KOPT-K1 (cell line): ENCODE measurements around the gene NOB1.
"Not testable (repeated sequence)": the region's sequence is repeated elsewhere in the genome, so short reads cannot be mapped to it uniquely, and the experiment has no call there.

Experiments
- H3K27ac ChIP-seq: fragments of 200-600 bp; sonication (generic); 2 replicates; pipeline ENCODE4 v1.5.1; 2016; ENCODE audit warnings: antibody characterized with exemption, mild to moderate bottlenecking, low read depth, low read length; ENCODE audit not compliant: poor library complexity, severe bottlenecking
- H3K36me3 ChIP-seq: fragments of 200-600 bp; sonication (generic); 2 replicates; pipeline ENCODE4 v1.5.1; 2017; ENCODE audit warnings: antibody characterized with exemption, mild to moderate bottlenecking, low read length, moderate library complexity; ENCODE audit not compliant: insufficient read depth
- H3K9me3 ChIP-seq: fragments of 200-600 bp; sonication (generic); 2 replicates; pipeline ENCODE4 v1.5.1; 2017; ENCODE audit warnings: antibody characterized with exemption, low read length, mild to moderate bottlenecking; ENCODE audit not compliant: insufficient read depth, poor library complexity, severe bottlenecking

NOB1 gene

GRCh38 chr16:69754469-69755310, at the start of gene NOB1:
Gene NOB1 (minus strand): TSS chr16:69754926. CDS start chr16:69754910, 16 bp downstream.
- H3K36me3 ChIP-seq, result peaks cover 33% of the 10 kb centered on the region
- no peaks in the 10 kb centered on the region for H3K9me3 ChIP-seq
- peak within 1 kb of the TSS; percentile 86 for H3K27ac ChIP-seq

- Histone ChIP-seq H3K27ac (no peak overlapping the region), H3K9me3 (no peaks in the 10 kb centered on the region), H3K36me3 (peaks cover 7% of the 10 kb centered on the region; the same call in 1 of the 2 replicates)
Observed at GRCh38 chr16:69804297-69804696, 49.6 kb upstream of the NOB1 start.

- no peaks in the 10 kb centered on the region for H3K9me3 ChIP-seq
- H3K36me3 ChIP-seq, result peaks cover 15% of the 10 kb centered on the region; the same call in 1 of the 2 replicates
- H3K27ac ChIP-seq, result no peak overlapping the region
Observed at GRCh38 chr16:69799611-69800031, 44.9 kb upstream of the NOB1 start.

- Histone ChIP-seq H3K36me3 (peaks cover 15% of the 10 kb centered on the region; the same call in 1 of the 2 replicates), H3K27ac (no peak overlapping the region), H3K9me3 (no peaks in the 10 kb centered on the region)
Observed at GRCh38 chr16:69798466-69798865, 43.7 kb upstream of the NOB1 start.

- Histone ChIP-seq H3K27ac (no peak overlapping the region), H3K36me3 (peaks cover 15% of the 10 kb centered on the region; the same call in 1 of the 2 replicates), H3K9me3 (no peaks in the 10 kb centered on the region)
Observed at GRCh38 chr16:69796285-69797118, 41.8 kb upstream of the NOB1 start.

GRCh38 chr16:69794486-69794885, 39.8 kb upstream of the NOB1 start:
- no peaks in the 10 kb centered on the region for H3K9me3 ChIP-seq
- H3K27ac ChIP-seq, result no peak overlapping the region
- peaks cover 16% of the 10 kb centered on the region; the same call in 1 of the 2 replicates for H3K36me3 ChIP-seq

GRCh38 chr16:69793526-69793925, 38.8 kb upstream of the NOB1 start:
- H3K36me3 ChIP-seq, result peaks cover 11% of the 10 kb centered on the region; the same call in 1 of the 2 replicates

GRCh38 chr16:69791391-69791847, 36.7 kb upstream of the NOB1 start:
- peaks cover 26% of the 10 kb centered on the region; the same call in 1 of the 2 replicates for H3K36me3 ChIP-seq
- not testable (repeated sequence) for H3K27ac ChIP-seq, H3K9me3 ChIP-seq

More at GRCh38 chr16:69793526-69793925, 38.8 kb upstream of the NOB1 start:
- H3K9me3 ChIP-seq, result no peaks in the 10 kb centered on the region
- no peak overlapping the region for H3K27ac ChIP-seq

GRCh38 chr16:69787883-69788282, 33.2 kb upstream of the NOB1 start:
- Histone ChIP-seq H3K9me3 (no peaks in the 10 kb centered on the region), H3K36me3 (peaks cover 26% of the 10 kb centered on the region; the same call in 1 of the 2 replicates), H3K27ac (no peak overlapping the region)

- H3K27ac ChIP-seq, result no peak overlapping the region
- H3K9me3 ChIP-seq, result no peaks in the 10 kb centered on the region
- H3K36me3 ChIP-seq, result peaks cover 20% of the 10 kb centered on the region; the same call in 1 of the 2 replicates
Observed at GRCh38 chr16:69784586-69784985, 29.9 kb upstream of the NOB1 start.

- no peaks in the 10 kb centered on the region; the same call in 1 of the 2 replicates for H3K36me3 ChIP-seq
- peaks cover 3% of the 10 kb centered on the region for H3K9me3 ChIP-seq
- H3K27ac ChIP-seq, result no peak overlapping the region
Observed at GRCh38 chr16:69781118-69781517, 26.4 kb upstream of the NOB1 start.

- Histone ChIP-seq H3K9me3 (peaks cover 15% of the 10 kb centered on the region), H3K27ac (no peak overlapping the region), H3K36me3 (no peaks in the 10 kb centered on the region; the same call in 1 of the 2 replicates)
Observed at GRCh38 chr16:69779724-69780123, 25.0 kb upstream of the NOB1 start.

- Histone ChIP-seq H3K27ac (no peak overlapping the region), H3K9me3 (peaks cover 15% of the 10 kb centered on the region), H3K36me3 (no peaks in the 10 kb centered on the region; the same call in 1 of the 2 replicates)
Observed at GRCh38 chr16:69775563-69775962, 20.8 kb upstream of the NOB1 start.

- H3K9me3 ChIP-seq, result peaks cover 15% of the 10 kb centered on the region
- no peaks in the 10 kb centered on the region; the same call in 1 of the 2 replicates for H3K36me3 ChIP-seq
- no peak overlapping the region for H3K27ac ChIP-seq
Observed at GRCh38 chr16:69773260-69773947, 18.7 kb upstream of the NOB1 start.
